Stimulated activated CD8-positive, alpha-beta memory T cell treated with anti-CD3 and anti-CD28 coated beads, Interleukin-15, amount 100 ng/mL, for 4 hours (primary cell): ENCODE results near the gene PARVB.

Experiments
- DNase-seq, 2 donors: peaks; one replicate each; pipeline ENCODE4 v3.0.0-alpha.2; 2020; ENCODE audit warnings: low read depth in 2 of 2

PARVB gene

DNA sequence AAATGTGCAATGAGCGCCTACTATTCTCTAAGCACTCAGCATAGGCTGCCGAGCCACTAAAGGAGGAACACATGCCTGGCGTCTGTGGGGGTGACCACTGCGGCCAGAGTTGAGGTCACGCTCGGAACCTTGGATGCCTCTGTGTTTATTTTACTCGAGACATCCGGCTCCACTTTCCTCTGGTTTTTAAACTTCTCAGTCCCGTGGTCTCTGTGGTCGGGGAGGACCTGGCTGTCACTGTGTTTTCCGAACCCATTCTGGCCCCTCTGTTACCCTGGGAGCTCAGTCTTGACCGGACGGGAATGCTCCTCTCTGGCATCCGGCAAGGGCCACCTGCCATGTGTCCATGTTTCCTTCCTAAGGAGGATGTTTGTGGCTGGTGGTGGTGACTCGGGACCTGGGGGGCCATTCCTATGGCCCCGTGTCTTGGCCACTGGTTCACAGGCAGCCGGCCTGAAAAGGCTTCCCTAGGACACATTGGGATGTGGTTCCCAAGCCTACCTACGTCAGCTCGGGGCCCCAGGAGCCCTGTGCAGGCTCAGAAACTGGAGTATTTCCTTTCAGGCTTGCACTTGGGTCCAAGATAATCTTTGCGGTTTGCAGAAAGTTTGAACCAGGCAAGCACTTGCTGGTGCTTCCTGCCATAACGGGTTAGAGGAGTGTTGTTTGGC is 109.9 kb downstream of the PARVB start:
- DNase-seq, result no peak

DNA sequence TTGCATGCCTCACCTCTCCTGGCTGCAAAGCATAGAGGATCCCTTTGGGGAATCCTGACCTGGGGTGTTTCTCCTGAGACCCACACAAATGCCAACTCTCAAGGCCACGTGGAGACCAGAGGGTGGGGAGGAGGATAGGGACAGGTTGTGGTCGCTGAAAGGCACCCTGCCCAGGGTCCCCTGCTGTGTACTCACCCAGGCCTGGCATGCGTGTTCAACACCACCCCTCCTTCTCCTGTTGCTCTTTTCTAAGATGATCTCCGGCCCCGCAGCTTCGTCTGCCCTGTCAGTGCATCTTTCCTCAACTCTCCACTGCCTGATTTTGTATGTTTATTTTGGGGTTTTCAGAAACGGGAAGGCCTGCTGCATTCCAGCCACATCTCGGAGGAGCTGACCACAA is 112.0 kb downstream of the PARVB start:
- no peak for DNase-seq

DNA sequence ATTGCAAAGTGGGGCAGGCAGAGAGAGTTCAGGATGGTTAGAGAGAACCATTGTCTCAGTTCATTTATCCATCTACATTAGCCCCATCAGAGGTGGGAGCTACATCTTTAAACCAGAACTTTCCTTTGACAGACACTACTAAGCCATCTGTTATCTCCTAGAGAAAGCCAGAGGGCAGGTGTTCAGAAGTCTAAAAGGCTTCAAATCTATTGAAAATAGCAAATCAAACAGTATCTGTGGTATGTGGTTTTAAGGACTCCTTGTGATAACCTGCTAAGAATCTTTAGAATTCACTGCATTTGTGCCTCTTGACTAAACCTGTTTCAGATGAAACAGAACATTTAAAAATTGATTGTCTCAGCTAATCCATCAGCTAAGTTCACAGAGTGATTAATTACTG is 112.7 kb downstream of the PARVB start:
- no peak for DNase-seq

DNA sequence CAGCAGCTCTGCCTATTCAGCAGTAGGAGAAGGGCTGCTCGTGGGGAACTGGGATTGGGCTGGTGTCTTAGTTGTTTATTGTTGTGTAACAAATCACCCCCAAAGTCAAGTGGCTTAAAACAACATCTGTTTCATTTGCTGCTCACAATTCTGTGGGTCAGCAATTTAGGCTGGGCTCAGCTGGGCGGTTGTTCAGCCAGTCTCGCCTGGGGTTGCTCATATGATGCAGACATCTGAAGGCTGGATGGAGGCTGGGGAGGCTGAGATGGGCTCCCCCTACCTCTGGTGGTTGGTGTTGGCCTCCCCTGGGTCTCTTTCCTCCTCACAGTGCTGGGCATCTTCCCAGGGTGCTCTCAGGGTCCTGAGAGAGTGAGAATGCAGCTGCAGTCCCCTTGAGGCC is 113.3 kb downstream of the PARVB start:
- DNase-seq, result no peak

DNA sequence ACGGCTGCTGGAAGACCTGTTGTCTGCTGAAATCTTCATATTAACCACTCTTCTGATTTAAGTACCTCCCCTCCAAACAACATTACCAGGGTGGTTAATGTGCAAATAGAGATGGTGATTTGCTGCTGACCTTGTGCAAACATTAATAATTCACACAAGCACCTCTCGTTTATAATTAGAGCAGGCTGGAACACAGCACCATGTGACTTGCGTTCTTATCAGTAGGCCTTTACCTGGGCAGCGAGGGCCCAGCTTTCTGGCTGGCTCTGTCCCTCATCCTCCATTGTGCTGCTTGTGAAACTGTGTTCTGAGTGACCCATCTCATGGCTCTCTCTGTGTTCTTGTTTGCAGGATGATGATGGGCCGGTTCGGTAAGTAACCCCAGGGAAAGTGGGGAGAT is 115.7 kb downstream of the PARVB start:
- no peak for DNase-seq

DNA sequence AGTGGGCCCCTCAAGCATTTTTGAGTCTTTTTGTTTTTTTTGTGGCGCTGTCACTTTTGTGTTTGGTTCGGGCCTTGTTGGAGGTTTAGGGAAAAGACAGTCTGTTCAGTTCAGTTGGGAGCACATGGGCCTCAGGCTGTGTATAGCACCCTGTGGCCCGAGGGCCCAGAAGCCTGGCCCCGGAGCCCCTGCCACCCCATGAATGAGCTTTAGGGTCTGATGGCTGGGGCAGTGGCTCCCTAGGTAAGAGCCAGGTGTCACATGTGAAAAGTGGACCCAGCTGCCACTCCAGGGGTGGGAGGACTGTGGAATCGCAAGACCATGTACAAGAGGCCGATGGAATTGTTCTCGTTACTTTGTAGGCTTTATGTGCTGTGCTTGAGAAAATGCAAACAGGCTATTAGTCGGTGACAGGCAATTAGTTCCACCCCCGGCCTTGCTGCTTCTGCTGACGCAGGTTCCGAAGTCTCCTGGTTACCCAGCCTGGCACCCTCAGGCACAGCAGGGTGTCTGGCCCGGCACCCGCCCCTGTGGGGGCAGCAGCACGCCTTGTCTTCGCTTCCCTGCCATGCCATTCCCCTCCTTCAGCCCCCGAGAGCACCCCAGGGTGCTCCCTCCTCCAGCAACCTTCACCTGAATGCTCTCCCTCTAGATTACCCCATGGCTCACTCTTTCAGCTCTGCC is 118.5 kb downstream of the PARVB start:
- DNase-seq, result no peak

DNA sequence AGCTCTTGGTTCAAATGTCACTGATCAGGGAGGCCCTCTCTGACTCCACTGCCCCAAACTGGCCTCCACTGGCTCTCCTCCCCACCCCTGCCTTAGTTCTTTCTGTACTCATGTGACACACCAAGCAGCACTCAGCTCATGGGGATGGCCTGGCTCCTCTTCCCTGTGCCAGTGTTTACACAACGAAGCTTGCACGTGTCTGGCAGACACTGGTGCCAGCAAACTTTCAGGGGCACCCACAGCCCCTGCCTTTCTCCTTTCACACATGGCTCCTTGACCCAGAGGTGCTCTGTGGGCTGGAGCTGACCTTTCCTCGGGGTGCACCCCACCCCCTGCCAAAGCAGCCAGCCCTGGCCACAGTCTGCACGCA is 119.0 kb downstream of the PARVB start:
- DNase-seq, result no peak

DNA sequence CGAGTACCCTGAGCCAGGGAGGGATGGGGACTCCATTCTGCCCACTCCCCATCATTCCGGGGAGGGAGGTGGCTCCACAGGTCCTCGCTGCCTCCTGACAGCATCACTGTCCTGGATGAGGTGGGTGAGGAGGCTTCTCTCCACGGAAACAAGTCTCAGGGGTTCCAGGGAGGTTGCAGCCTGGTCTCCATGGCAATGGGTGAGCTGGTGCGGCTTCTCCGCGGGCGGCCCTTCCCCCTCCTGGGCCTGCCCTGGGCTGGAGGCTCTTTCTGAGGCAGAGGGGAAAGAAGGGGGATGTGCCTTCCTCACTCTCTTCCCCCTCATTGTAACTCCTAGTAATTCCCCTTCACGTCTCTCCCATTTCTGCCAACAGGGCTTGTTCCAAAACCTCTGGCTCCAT is 119.5 kb downstream of the PARVB start:
- DNase-seq, result no peak

DNA sequence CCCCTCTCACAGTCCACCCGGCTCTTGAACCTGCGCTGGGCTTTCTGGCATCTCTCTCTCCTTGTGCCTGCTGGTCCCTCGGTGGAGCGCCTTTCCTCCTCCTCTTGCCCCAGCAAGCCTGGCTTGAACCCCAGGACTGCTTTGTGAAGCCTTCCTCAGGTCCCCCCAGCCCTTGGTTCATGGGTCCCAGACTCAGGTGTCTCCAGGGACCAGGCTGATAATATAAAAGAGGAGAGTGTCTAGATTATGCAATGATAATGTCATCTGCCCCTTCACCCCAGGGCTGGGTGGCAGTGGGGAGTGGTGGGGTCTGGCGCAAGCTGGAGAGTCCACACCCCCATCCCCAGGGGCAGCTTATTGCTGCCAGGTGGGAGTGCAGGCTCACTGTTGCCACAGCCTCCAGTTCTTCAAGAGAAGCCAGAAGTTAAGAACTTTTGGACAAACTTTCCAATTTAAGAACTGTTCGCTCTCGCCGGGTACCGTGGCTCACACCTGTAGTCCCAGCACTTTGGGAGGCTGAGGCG is 120.0 kb downstream of the PARVB start:
- no peak for DNase-seq

DNA sequence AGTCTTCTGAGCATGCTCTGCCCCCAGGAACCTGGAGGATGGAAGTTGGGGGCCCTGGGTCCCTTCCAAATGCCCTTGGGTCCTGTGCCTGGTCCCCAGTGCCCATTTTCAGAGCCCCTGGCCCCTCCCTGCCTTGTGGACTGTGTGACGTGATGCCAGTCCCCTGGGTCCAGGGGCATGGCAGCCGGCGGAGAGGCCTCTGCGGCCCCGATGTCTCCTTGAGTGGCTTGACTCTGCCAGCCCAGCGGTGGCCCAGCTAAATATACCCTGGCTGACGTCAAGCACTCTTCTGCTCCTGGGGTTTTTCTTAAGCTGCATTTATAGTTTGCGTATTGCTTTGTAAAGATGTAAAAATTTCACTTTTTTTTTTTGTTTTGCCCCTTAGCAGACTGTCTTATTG is 121.4 kb downstream of the PARVB start:
- DNase-seq, result no peak

DNA sequence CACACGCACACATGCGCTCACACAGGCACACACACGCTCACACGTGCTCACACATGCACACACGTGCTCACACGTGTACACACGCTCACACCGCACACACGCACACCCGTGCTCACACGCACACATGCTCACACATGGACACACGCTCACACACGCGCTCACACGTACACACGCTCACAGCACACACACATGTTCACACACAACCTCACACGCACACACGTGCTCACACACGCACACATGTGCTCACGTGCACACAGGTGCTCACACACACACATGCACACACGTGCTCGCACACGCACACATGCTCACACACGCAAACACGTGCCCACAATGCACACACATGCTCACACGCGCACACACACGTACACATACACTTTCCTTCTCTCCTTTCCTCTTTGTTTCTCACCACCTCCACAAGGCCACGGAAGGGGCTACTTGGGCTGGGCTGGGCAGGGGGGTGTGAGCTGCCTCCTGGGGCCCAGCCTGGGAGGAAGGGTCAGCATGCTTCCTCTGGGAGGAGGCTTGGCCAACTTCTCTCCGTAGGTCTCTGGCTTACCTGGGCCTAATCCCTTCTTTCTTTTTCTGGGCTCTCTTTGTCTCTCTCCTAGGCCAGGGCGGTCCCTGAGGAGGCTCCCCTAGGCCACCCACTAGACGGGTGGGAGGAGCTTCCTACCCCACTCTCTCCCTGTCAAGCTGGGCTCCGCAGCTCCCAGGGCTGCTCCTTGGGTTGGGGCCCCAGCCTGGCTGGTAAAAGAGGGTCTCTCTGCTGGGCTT is 122.2 kb downstream of the PARVB start:
- DNase-seq, result no peak

DNA sequence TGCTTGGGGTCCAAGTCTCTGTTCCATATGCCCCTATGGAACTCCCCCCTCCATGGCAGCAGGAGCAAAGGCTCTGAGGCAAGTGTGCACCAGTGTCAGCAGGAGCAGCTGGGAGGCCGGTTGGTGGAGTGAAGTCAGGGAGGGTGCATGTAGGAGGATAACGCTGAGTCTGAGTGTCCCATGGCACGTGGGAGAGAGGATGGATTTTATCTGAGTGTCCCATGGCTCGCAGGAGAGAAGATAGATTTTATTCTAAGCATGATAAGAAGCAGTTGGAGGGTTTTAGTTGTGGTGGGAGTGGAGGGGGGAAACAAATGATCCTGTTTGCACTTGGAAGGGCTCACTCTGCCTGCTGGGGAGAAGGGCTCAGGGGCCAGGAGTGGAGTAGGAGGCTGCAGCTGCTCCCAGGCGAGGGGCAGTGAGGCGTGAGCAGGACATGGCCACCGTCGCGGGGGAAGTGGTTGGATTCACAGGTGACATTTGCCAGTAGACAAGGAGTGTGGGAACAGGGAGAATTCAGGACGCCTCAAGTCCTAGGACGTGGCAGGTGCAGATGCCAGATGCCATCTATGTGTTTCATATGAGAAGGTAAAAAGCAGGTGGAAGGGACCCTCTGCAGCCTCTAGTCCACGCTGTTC is 123.0 kb downstream of the PARVB start:
- DNase-seq, result no peak

DNA sequence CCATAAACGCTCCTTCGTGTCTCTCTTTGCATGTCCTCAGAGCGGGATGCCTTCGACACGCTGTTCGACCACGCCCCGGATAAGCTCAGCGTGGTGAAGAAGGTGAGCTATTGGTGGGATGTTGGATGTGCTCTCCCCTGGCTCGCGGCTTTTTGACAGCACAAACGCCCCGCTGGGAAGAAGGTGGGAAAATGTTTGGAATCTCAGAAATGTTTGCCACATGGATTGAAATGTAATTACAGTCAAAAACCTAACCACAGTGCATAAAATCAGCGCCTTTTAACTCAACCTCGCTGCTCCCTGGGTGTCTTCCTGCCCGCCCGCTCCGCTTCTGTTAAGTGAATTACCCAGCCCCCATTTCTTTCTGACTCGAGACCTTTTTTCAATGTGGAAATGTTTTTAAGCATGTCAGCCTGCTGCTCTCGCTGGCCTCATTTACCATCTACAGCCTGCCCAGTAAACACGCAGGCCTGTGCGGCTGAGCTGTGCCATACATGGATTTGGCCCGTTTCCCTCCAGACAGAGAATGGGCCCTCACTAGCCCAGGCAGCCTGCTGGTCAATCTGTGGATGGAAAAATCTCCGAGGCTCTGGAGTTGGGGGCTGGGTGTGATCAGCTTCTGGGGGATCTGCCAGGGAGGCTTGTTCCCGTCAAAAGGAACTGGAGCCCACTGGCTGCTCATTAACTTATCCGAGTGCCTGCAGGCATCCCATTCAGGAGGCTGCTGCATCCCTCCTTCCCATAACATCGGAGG is 123.9 kb downstream of the PARVB start:
- DNase-seq, result no peak

DNA sequence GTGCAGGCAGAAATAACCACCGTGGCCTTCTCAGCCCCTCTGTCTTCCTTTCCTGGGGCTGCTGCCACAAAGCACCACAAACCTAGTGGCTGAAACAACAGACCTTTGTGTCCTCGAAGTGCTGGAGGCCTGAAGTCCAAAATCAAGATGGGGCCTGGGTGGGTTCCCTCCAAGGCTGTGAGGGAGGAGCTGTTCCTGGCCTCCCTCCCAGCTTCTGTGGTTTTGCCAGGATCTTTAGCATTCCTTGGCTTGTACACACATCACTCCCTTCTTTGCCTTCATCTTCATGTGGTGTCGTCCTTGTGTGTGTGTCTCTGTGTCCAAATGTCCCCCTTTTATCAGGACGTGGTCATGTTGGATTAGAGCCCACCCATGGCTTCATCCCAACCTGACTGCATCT is 127.6 kb downstream of the PARVB start:
- DNase-seq, result no peak

DNA sequence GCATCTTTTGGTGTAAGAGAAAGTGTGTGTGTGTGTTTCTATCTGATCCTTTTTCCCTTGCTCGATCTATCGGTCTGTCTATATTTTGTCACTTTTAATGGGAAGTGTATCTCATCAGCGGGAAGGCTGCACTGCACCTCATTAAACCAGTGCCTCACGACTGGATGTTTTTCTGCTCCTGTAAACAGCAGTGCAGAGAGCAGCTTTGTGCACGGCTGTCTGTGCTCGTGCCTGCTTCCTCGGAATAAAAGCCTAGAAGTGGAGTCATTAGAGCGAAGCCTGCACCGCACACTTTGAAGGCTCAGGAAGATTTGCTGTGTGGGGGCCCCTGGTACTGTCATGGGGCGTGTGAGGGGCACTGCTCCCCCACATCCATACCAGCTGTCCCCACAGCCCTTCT is 129.6 kb downstream of the PARVB start:
- no peak for DNase-seq

DNA sequence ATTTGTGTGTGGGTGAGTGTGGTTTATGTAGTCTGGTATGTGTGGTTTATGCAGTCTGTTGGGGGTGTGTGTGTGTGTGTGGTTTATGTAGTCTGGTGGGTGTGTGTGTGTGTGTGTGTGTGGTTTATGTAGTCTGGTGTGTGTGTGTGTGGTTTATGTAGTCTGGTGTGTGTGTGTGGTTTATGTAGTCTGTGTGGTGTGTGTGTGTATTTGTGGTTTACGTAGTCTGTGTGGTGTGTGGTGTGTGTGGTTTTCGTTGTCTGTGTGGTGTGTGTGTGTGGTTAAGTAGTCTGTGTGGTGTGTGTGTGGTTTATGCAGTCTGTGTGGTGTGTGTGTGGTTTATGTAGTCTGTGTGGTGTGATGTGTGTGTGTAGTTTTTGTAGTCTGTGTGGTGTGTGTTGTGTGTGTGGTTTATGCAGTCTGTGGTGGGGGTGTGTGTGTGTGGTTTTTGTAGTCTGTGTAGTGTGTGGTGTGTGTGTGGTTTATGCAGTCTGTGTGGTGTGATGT is 130.4 kb downstream of the PARVB start:
- no peak for DNase-seq

DNA sequence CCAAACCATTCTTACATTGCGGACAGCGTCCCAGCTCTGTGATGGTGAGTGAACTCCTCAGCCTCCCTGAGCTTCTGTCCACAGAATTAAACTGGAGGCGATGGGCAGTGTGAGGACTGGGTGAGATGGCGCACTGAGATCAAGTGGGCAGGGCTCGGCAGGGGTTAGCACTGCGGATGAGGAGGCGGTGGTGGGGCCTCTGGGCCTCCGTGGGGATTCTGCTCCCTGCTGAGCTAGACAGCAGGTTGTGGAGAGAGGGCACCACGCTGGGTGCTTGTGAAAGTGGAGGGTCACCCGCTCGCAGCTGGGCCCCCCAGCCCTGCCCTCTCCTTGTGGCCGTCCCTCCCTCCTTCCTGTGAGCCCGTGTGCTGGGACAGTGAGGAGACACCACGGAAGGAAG is 131.0 kb downstream of the PARVB start:
- no peak for DNase-seq

DNA sequence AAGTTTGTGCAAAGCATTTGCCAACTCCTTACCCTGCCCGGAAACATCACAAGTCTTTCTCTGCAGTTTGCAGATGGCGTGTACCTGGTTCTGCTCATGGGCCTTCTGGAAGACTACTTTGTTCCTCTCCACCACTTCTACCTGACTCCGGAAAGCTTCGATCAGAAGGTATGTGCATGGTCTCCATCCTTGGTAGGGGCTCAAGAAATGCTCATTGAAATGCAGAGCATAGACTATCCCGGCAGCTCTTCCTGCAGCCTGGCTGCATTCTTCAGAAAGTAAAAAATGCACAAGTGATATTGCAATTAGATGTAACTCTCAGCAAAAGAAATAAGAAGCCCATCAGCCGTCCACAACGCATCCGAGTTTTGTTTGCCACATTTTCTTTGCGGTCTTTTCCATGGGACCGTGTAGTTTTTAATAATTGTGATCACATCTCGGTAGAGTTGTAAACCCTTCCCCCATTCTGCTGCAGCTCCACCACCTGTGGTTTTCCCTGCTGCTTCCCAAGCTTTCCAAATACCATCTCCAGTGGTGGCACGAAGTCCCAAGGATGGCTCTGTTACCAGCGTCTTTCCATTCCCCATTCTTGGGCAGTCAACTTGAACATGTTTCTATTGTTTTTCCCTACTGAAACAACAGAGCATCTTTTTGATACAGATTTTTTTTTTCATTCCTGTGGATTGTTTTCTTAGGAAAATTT is 134.0 kb downstream of the PARVB start:
- no peak for DNase-seq

DNA sequence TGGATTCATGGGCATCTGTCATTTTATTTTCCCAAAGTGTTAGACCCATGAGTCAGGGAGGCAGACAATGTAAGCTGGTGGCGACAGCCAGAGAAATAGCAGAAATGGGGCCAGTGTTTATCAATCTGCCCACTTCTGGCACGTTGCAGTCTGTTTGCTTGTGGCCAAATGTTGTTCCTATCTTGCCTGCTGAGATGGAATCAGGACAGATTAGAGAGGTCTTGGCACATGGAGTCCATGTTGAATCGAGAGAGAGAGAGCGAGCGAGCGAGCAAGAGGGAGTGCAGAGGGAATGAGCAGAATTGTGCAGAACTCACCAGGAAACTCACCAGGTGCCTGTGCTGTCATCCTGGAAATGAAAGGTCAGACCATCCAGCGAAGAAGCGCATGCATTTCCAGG is 134.7 kb downstream of the PARVB start:
- DNase-seq, result no peak

DNA sequence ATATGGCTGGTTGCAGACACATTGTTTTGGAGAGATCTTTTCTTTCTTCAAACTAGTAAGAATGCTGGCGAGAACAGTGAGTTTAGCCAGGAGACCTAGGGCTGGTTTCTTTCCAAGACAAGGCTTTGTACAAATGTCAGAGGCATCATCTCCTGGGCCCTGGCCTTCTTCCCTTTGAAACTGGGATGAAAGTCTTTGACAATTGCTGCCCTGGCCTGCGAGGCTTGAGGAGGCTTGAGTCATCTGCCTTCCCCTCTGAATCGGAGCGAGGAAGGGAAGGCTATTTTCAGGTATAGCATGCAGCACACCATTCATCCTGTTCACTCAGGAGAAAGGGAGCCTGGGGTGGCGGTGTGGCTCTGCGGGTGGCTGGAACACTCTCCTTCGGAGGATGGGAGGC is 135.1 kb downstream of the PARVB start:
- DNase-seq, result no peak

DNA sequence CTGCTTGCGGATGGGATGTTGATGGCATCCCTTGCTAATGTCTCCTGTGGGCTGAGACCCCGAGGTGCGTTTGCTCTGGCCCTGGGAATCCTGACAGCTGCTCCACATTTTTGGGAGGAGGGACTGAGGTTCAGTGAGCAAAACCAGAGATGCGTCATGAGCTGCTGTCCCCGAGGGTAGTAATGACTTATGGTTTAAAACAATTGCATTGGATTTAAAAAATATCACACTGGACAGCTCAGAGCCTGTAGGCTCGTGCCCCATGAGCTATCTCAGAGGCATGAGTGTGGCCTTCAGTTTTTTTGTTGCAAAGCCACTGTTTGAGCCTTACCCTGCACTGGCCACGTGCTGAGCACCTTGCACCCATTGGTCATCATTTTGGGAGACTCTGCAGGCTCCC is 135.7 kb downstream of the PARVB start:
- DNase-seq, result no peak
